Erythroblast (primary cell): ENCODE measurements around the gene PIK3C2G.

Experiments used
- GATA1 ChIP-seq: IDR thresholded peaks from 2 replicates; pipeline ENCODE4 v1.6.1; 2011; ENCODE audit warnings: low read depth, mild to moderate bottlenecking, control low read depth, low read length, moderate library complexity
- POLR2A ChIP-seq: IDR thresholded peaks from 2 replicates; pipeline ENCODE4 v1.6.1; 2011; ENCODE audit warnings: mild to moderate bottlenecking, low read length

DNA sequence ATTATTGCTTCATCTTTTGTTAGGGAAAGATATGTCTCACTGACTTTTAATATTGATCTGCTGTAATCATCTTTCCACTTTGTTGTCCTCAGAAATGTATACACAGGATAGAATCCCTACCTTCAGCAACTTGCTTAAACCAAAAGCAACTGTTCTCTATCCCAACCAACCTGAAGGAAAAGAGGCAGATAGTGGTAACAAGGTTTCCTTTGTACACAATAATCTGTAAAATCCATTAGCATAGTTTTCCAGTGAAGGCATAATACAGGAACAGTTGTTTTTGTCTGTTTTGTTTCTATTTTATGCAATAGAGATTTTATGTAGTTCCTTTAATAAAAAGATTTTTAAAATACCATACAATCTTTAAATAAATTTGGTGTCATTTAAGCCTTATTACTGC is 170.5 kb downstream of the PIK3C2G start:
- no peak for TF ChIP-seq POLR2A
- TF ChIP-seq GATA1: no peak
